A673 (cell line): ENCODE results near the gene SOBP. TPM values are rescaled to one million over a fixed set of nuclear protein-coding genes. Genes with fewer than 3 reads are reported as not detected.

Experiments used
- BruUV-seq: library from RNA; stranded (reverse); fragments of 400-500 nt; replicated peaks from 2 replicates; lab custom pipeline; 2021; lab: Mats Ljungman, UMichigan
- CTCF ChIA-PET: fragments of 300-600 bp; sonication (Branson Sonifier 250); formaldehyde crosslinking; loops from one replicate; lab custom pipeline; 2022; ENCODE audit warnings: antibody characterized with exemption; lab: Charles Lee
- POLR2A ChIA-PET: fragments of 300-600 bp; sonication (Branson Sonifier 250); formaldehyde crosslinking; loops from one replicate; lab custom pipeline; 2022; ENCODE audit warnings: antibody characterized with exemption; ENCODE audit not compliant: low non-redundant PET; lab: Charles Lee
- DNase-seq: peaks from one replicate; pipeline ENCODE4 v3.0.0-alpha.2; 2015; ENCODE audit warnings: low spot score
- H3K27ac ChIP-seq: fragments of 200-600 bp; sonication (generic); 2 replicates; pipeline ENCODE4 v1.5.1; 2016; ENCODE audit warnings: mixed run types, low read depth, mild to moderate bottlenecking, mixed read lengths, antibody characterized with exemption, low read length; ENCODE audit not compliant: poor library complexity, severe bottlenecking
- H3K27me3 ChIP-seq: fragments of 200-600 bp; sonication (generic); replicated peaks from 2 replicates; pipeline ENCODE4 v1.6.1; 2017; ENCODE audit warnings: mixed run types, low read depth, mild to moderate bottlenecking, mixed read lengths, antibody characterized with exemption, low read length; ENCODE audit not compliant: insufficient read depth, poor library complexity
- H3K36me3 ChIP-seq: fragments of 200-600 bp; sonication (generic); 2 replicates; pipeline ENCODE4 v1.6.1; 2016; ENCODE audit warnings: mixed run types, mild to moderate bottlenecking, mixed read lengths, antibody characterized with exemption, low read length; ENCODE audit not compliant: insufficient read depth, poor library complexity, severe bottlenecking
- H3K4me1 ChIP-seq: fragments of 200-600 bp; sonication (generic); 2 replicates; pipeline ENCODE4 v1.6.1; 2017; ENCODE audit warnings: mixed run types, mild to moderate bottlenecking, mixed read lengths, antibody characterized with exemption, low read length; ENCODE audit not compliant: insufficient read depth, poor library complexity, severe bottlenecking
- H3K4me3 ChIP-seq: fragments of 200-600 bp; sonication (generic); 2 replicates; pipeline ENCODE4 v1.5.1; 2016; ENCODE audit warnings: low read depth, mixed run types, mild to moderate bottlenecking, mixed read lengths, low read length; ENCODE audit not compliant: poor library complexity, severe bottlenecking
- H3K9me3 ChIP-seq: fragments of 200-600 bp; sonication (generic); 2 replicates; pipeline ENCODE4 v1.6.1; 2016; ENCODE audit warnings: mixed run types, low read depth, mild to moderate bottlenecking, mixed read lengths, antibody characterized with exemption, low read length; ENCODE audit not compliant: poor library complexity, severe bottlenecking
- CTCF ChIP-seq: fragments of 300-800, 200-600 bp; sonication (generic); conservative IDR thresholded peaks from 2 replicates; pipeline ENCODE4 v1.5.1; 2017; ENCODE audit warnings: low read depth, mild to moderate bottlenecking, antibody characterized with exemption, low read length, moderate library complexity, mixed read lengths
- EZH2 ChIP-seq: fragments of 200-600 bp; sonication (generic); IDR thresholded peaks from 2 replicates; pipeline ENCODE4 v1.6.1; 2017; ENCODE audit warnings: borderline replicate concordance, low read depth, mild to moderate bottlenecking, mixed read lengths, antibody characterized with exemption, low read length; ENCODE audit not compliant: poor library complexity, severe bottlenecking
- intact Hi-C: fragments of 100-400 bp; cut with micrococcal nuclease; formaldehyde crosslinking; loops from one replicate; pipeline ENCODE4 v1.10.0; 2022; ENCODE audit not compliant: unreplicated experiment
- total RNA-seq: library from RNA; stranded (reverse); gene quantifications from 2 replicates; pipeline ENCODE4 v1.2.3, GENCODE V29; 2021

SOBP gene
- total RNA-seq, 1 experiment from 2014 or later = 3.3 TPM

GRCh38 chr6:107612762-107613415, 123.0 kb downstream of the SOBP start:
- no peaks in the 10 kb centered on the region for H3K9me3 ChIP-seq
- intact Hi-C loops = no loop called here
- POLR2A ChIA-PET = no interaction called here
- H3K4me1 ChIP-seq = no peaks in the 10 kb centered on the region
- H3K4me3 ChIP-seq = no peak overlapping the region
- CTCF ChIA-PET = no interaction called here
- no peaks in the 10 kb centered on the region for H3K36me3 ChIP-seq
- TF ChIP-seq CTCF = no peak
- no peak for TF ChIP-seq EZH2
- BruUV-seq = no TSS peak
- no peak overlapping the region for H3K27ac ChIP-seq
- no peaks in the 10 kb centered on the region for H3K27me3 ChIP-seq
- DNase-seq = no peak

- intact Hi-C loops = no loop called here
- no peak overlapping the region for H3K4me3 ChIP-seq
- no peaks in the 10 kb centered on the region for H3K4me1 ChIP-seq
- H3K9me3 ChIP-seq = no peaks in the 10 kb centered on the region
- TF ChIP-seq EZH2 (no peak), CTCF (no peak)
- H3K27ac ChIP-seq = no peak overlapping the region
- ChIA-PET CTCF (no interaction called here), POLR2A (no interaction called here)
- H3K27me3 ChIP-seq = no peaks in the 10 kb centered on the region
- no peaks in the 10 kb centered on the region for H3K36me3 ChIP-seq
- no peak for DNase-seq
- BruUV-seq = no TSS peak
These were observed 123.9 kb downstream of the SOBP start for GRCh38 chr6:107613651-107614379.

GRCh38 chr6:107614828-107615227, 124.9 kb downstream of the SOBP start:
- CTCF ChIA-PET = no interaction called here
- POLR2A ChIA-PET = no interaction called here
- no peak overlapping the region for H3K27ac ChIP-seq
- no peaks in the 10 kb centered on the region for H3K4me1 ChIP-seq
- no peak for DNase-seq
- intact Hi-C loops = no loop called here
- TF ChIP-seq EZH2 (no peak), CTCF (no peak)
- H3K9me3 ChIP-seq = no peaks in the 10 kb centered on the region
- BruUV-seq = no TSS peak
- no peak overlapping the region for H3K4me3 ChIP-seq
- no peaks in the 10 kb centered on the region for H3K27me3 ChIP-seq
- no peaks in the 10 kb centered on the region for H3K36me3 ChIP-seq
